H1 (cell line): ENCODE measurements around the gene BAHD1. TPM values are rescaled to one million over a fixed set of nuclear protein-coding genes. Genes with fewer than 3 reads are reported as not detected.

ENCODE experiments used
- ATF3 ChIP-seq: IDR thresholded peaks from 2 replicates; pipeline ENCODE4 v1.6.1; 2011; ENCODE audit warnings: low read depth, mild to moderate bottlenecking, low read length; ENCODE audit not compliant: insufficient read depth
- CHD2 ChIP-seq: IDR thresholded peaks from 2 replicates; pipeline ENCODE4 v1.6.1; 2012; ENCODE audit warnings: low read length, improper control_type of control experiment
- SIX5 ChIP-seq: IDR thresholded peaks from 2 replicates; pipeline ENCODE4 v1.6.1; 2011; ENCODE audit warnings: mild to moderate bottlenecking, low read depth, low read length
- TAF7 ChIP-seq: optimal IDR thresholded peaks from 2 replicates; pipeline ENCODE3; 2011; ENCODE audit warnings: low read depth, mild to moderate bottlenecking, inconsistent platforms, low read length, moderate library complexity, borderline replicate concordance
- polyA plus RNA-seq, 7 experiments: library from polyadenylated mRNA; depleted of rRNA in 3 of 7; stranded (reverse) in 5 of 7; unstranded in 2 of 7; fragments of >200 nt in 5 of 7; fragments of 200-250 nt in 2 of 7; gene quantifications; 1 replicate in 5 of 7; 2 replicates in 1 of 7; 4 replicates in 1 of 7; pipeline versions ENCODE4 v1.2.1 to v1.2.3, GENCODE V29; 2011 to 2013; ENCODE audit warnings: missing spikeins in 2 of 7, mixed read lengths in 2 of 7
- total RNA-seq: library from RNA; stranded (reverse); fragmentation: NEBNext Ultra II Directional; extraction: Animal tissue kit (Norgen Biotek cat#: 25700); gene quantifications from 2 replicates; pipeline ENCODE4 v1.2.1, GENCODE V29; 2021

Gene BAHD1
- total and polyA plus RNA-seq, 2 of the 8 experiments (the other 6 are each of a cell fraction or from before 2014, with no cell fraction given) = 15.0 to 38.9 TPM

- TF ChIP-seq SIX5 = no peak
- TF ChIP-seq TAF7 = no peak
- no peak for TF ChIP-seq ATF3
- TF ChIP-seq CHD2 = no peak
These were observed 31.0 kb downstream of the BAHD1 start (continued) for GRCh38 chr15:40471808-40472150.
